BE2C (cell line): Measurements from ENCODE around the gene GPR78.
A peak's percentile ranks its signal among the peaks of the same experiment; 100 is the strongest.
"Not testable (repeated sequence)": the region's sequence is repeated elsewhere in the genome, so short reads cannot be mapped to it uniquely, and the experiment has no call there.

Source experiments
- DNase-seq: peaks from one replicate; pipeline ENCODE4 v3.0.0-alpha.2; 2020
- H3K27me3 ChIP-seq: fragments of 250-450 bp; sonication (Bioruptor Pico); 2 replicates; pipeline ENCODE4 v1.5.1; 2020; ENCODE audit warnings: mild to moderate bottlenecking
- H3K36me3 ChIP-seq: fragments of 250-450 bp; sonication (Bioruptor Pico); 2 replicates; pipeline ENCODE4 v1.5.1; 2020; ENCODE audit warnings: mild to moderate bottlenecking
- H3K4me1 ChIP-seq: fragments of 250-450 bp; sonication (Bioruptor Pico); 2 replicates; pipeline ENCODE4 v1.5.1; 2020
- H3K4me3 ChIP-seq: 2 replicates; pipeline ENCODE4 v1.5.1; 2011; ENCODE audit warnings: low read depth, low read length
- H3K9me3 ChIP-seq: fragments of 250-450 bp; sonication (Bioruptor Pico); 2 replicates; pipeline ENCODE4 v1.5.1; 2020

The GPR78 gene

GRCh38 chr4:8634773-8635172 lies 54.6 kb downstream of the GPR78 start:
- DNase-seq: peak; percentile 0
- H3K4me3 ChIP-seq, H3K4me1 ChIP-seq, H3K36me3 ChIP-seq, H3K27me3 ChIP-seq, H3K9me3 ChIP-seq: not testable (repeated sequence)

GRCh38 chr4:8635897-8636554 lies 55.8 kb downstream of the GPR78 start:
- not testable (repeated sequence) for H3K36me3 ChIP-seq, DNase-seq, H3K9me3 ChIP-seq, H3K27me3 ChIP-seq, H3K4me3 ChIP-seq, H3K4me1 ChIP-seq
